Esophagus squamous epithelium (tissue), 4 donors: ENCODE data around the gene HUNK.

Experiments
- POLR2A ChIP-seq, 4 donors: fragments of 450-650 bp; IDR thresholded peaks; one replicate each; pipeline ENCODE4 v1.6.1; 2017; ENCODE audit warnings: antibody characterized with exemption in 4 of 4, mild to moderate bottlenecking in 4 of 4, moderate library complexity in 3 of 4
- TF ChIP-seq, protein P1 (sequence below), 6 experiments: fragments of 450-650 bp in 4 of 6; fragments of 200-600 bp in 2 of 6; sonication (generic) in 2 of 6; IDR thresholded peaks; one replicate each; pipeline ENCODE4 v1.5.1; 2016 to 2019; ENCODE audit warnings: antibody characterized with exemption in 6 of 6, mild to moderate bottlenecking in 4 of 6, moderate library complexity in 4 of 6

- TF ChIP-seq, protein P1, sequence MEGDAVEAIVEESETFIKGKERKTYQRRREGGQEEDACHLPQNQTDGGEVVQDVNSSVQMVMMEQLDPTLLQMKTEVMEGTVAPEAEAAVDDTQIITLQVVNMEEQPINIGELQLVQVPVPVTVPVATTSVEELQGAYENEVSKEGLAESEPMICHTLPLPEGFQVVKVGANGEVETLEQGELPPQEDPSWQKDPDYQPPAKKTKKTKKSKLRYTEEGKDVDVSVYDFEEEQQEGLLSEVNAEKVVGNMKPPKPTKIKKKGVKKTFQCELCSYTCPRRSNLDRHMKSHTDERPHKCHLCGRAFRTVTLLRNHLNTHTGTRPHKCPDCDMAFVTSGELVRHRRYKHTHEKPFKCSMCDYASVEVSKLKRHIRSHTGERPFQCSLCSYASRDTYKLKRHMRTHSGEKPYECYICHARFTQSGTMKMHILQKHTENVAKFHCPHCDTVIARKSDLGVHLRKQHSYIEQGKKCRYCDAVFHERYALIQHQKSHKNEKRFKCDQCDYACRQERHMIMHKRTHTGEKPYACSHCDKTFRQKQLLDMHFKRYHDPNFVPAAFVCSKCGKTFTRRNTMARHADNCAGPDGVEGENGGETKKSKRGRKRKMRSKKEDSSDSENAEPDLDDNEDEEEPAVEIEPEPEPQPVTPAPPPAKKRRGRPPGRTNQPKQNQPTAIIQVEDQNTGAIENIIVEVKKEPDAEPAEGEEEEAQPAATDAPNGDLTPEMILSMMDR (IDR thresholded peaks at IDR 0.05) = no peak
- no peak for TF ChIP-seq POLR2A (IDR thresholded peaks at IDR 0.05)
These were observed 51.7 kb downstream of the HUNK start for GRCh38 chr21:31924548-31924947.
